K562 (cell line): ENCODE measurements around the gene TMEM248. TPM values are rescaled to one million over a fixed set of nuclear protein-coding genes. Genes with fewer than 3 reads are reported as not detected.

ENCODE experiments used
- ARID3A ChIP-seq: IDR thresholded peaks from 2 replicates; pipeline ENCODE4 v1.6.1; 2012; ENCODE audit warnings: low read depth, low read length, improper control_type of control experiment, borderline replicate concordance
- CBFA2T3 ChIP-seq: fragments of 450-650 bp; IDR thresholded peaks from 2 replicates; pipeline ENCODE4 v1.6.1; 2017
- CHD1 ChIP-seq: fragments of 200-600 bp; sonication (generic); IDR thresholded peaks from one replicate; pipeline ENCODE4 v1.6.1; 2012; ENCODE audit warnings: mild to moderate bottlenecking, moderate library complexity, low read length, inconsistent platforms
- E2F5 ChIP-seq: sonication (generic); formaldehyde crosslinking; IDR thresholded peaks from 2 replicates; pipeline ENCODE4 v1.8.0; 2022; ENCODE audit warnings: mild to moderate bottlenecking, missing genetic modification reagents
- FOXJ2 ChIP-seq: fragments of 200-800 bp; sonication (Bioruptor generic); IDR thresholded peaks from 2 replicates; pipeline ENCODE4 v1.6.1; 2016; ENCODE audit warnings: missing genetic modification characterization, missing compliant biosample characterization
- FUS ChIP-seq: fragments of 200-400 bp; formaldehyde crosslinking; optimal IDR thresholded peaks from 2 replicates; pipeline ENCODE3; 2017; ENCODE audit warnings: low read depth, low read length
- GABPB1 ChIP-seq: sonication (generic); formaldehyde crosslinking; IDR thresholded peaks from 2 replicates; pipeline ENCODE4 v1.8.0; 2022; ENCODE audit warnings: mild to moderate bottlenecking, missing genetic modification reagents
- GTF2F1 ChIP-seq: IDR thresholded peaks from 2 replicates; pipeline ENCODE4 v1.6.1; 2011; ENCODE audit warnings: low read depth, low read length, improper control_type of control experiment
- IRF2 ChIP-seq: sonication (generic); formaldehyde crosslinking; IDR thresholded peaks from 2 replicates; pipeline ENCODE4 v1.8.1; 2022; ENCODE audit warnings: mild to moderate bottlenecking, missing genetic modification reagents
- KHSRP ChIP-seq: fragments of 450-650 bp; IDR thresholded peaks from 2 replicates; pipeline ENCODE4 v1.6.1; 2017
- L3MBTL2 ChIP-seq: fragments of 450-650 bp; IDR thresholded peaks from 2 replicates; pipeline ENCODE4 v1.6.1; 2016; ENCODE audit warnings: mild to moderate bottlenecking, moderate library complexity
- NCOR1 ChIP-seq: fragments of 450-650 bp; IDR thresholded peaks from 2 replicates; pipeline ENCODE4 v1.6.1; 2016; ENCODE audit warnings: mild to moderate bottlenecking, moderate library complexity
- PHTF2 ChIP-seq: fragments of 250-450 bp; sonication (Bioruptor Pico); IDR thresholded peaks from 2 replicates; pipeline ENCODE4 v1.5.0; 2021; ENCODE audit warnings: mild to moderate bottlenecking
- PRMT5 ChIP-seq: sonication (generic); formaldehyde crosslinking; IDR thresholded peaks from 2 replicates; pipeline ENCODE4 v1.5.0; 2020; ENCODE audit warnings: missing genetic modification reagents
- PTTG1 ChIP-seq: fragments of 450-650 bp; IDR thresholded peaks from 2 replicates; pipeline ENCODE4 v1.6.1; 2016; ENCODE audit warnings: low read depth, mild to moderate bottlenecking, missing genetic modification characterization, missing compliant biosample characterization
- RBM25 ChIP-seq: fragments of 200-400 bp; formaldehyde crosslinking; IDR thresholded peaks from 2 replicates; pipeline ENCODE4 v1.6.1; 2018; ENCODE audit warnings: low read length, low read depth, moderate library complexity; ENCODE audit not compliant: severe bottlenecking
- RNF2 ChIP-seq: sonication (generic); IDR thresholded peaks from 2 replicates; pipeline ENCODE4 v1.6.1; 2016
- SMC3 ChIP-seq: conservative IDR thresholded peaks from 2 replicates; pipeline ENCODE4 v1.6.1; 2011; ENCODE audit warnings: low read depth, low read length, improper control_type of control experiment; ENCODE audit not compliant: insufficient read depth
- SOX6 ChIP-seq: fragments of 450-650 bp; IDR thresholded peaks from 2 replicates; pipeline ENCODE4 v1.6.1; 2014; ENCODE audit warnings: mild to moderate bottlenecking
- TOE1 ChIP-seq, 2 experiments: fragments of 450-650 bp in 1 of 2; sonication (generic) in 1 of 2; formaldehyde crosslinking in 1 of 2; IDR thresholded peaks; 2 replicates each; pipeline versions ENCODE4 v1.7.1 to v1.8.0; 2016 to 2022; ENCODE audit warnings: borderline replicate concordance in 2 of 2, mild to moderate bottlenecking in 2 of 2, antibody characterized with exemption in 1 of 2, inconsistent platforms in 1 of 2, low read depth in 1 of 2, missing genetic modification reagents in 1 of 2, moderate library complexity in 1 of 2
- ZKSCAN1 ChIP-seq: fragments of 150-350 bp; IDR thresholded peaks from 2 replicates; pipeline ENCODE4 v1.6.1; 2016; ENCODE audit warnings: low read depth, low read length
- ZMIZ1 ChIP-seq, 2 experiments: fragments of 150-350 bp in 1 of 2; IDR thresholded peaks; 2 replicates each; pipeline ENCODE4 v1.6.1; 2012 to 2016; ENCODE audit warnings: low read depth in 2 of 2, low read length in 2 of 2, mild to moderate bottlenecking in 1 of 2, moderate library complexity in 1 of 2
- ZNF212 ChIP-seq: fragments of 450-650 bp; formaldehyde crosslinking; IDR thresholded peaks from 2 replicates; pipeline ENCODE4 v1.4.0; 2020; ENCODE audit warnings: mild to moderate bottlenecking
- ZNF253 ChIP-seq: fragments of 250-450 bp; sonication (Bioruptor Pico); conservative IDR thresholded peaks from 2 replicates; pipeline ENCODE4 v1.6.1; 2021; ENCODE audit warnings: mild to moderate bottlenecking
- ZNF668 ChIP-seq: fragments of 250-450 bp; sonication (Bioruptor Pico); IDR thresholded peaks from 2 replicates; pipeline ENCODE4 v1.8.0; 2022; ENCODE audit warnings: mild to moderate bottlenecking, inconsistent platforms
- ZNF707 ChIP-seq: fragments of 250-450 bp; sonication (Bioruptor Pico); conservative IDR thresholded peaks from 2 replicates; pipeline ENCODE4 v1.8.0; 2022; ENCODE audit warnings: inconsistent platforms, mild to moderate bottlenecking, moderate library complexity
- ZZZ3 ChIP-seq: fragments of 450-650 bp; IDR thresholded peaks from 2 replicates; pipeline ENCODE4 v1.6.1; 2016; ENCODE audit warnings: antibody characterized with exemption, mild to moderate bottlenecking, moderate library complexity
- polyA plus RNA-seq, 8 experiments: library from polyadenylated mRNA; depleted of rRNA in 4 of 8; stranded (reverse) in 5 of 8; unstranded in 3 of 8; fragments of >200 nt; fragmentation: Nextera tagmentation in 2 of 8; fragmentation: Illumina TruSeq in 1 of 8; extraction: Ambion mirVana in 2 of 8; extraction: Trizol in 1 of 8; gene quantifications; 2 replicates each; pipeline versions ENCODE4 v1.2.1 to v1.2.3, GENCODE V29; 2011 to 2014; ENCODE audit warnings: inconsistent platforms in 1 of 8, missing spikeins in 1 of 8
- total RNA-seq, 7 experiments: library from RNA; depleted of rRNA in 6 of 7; stranded (reverse); fragments of >200 nt in 6 of 7; fragmentation: Illumina TruSeq in 2 of 7; extraction: Trizol in 2 of 7; gene quantifications; 2 replicates each; pipeline versions ENCODE4 v1.2.1 to v1.2.3, GENCODE V29; 2011 to 2021; ENCODE audit warnings: low replicate concordance in 1 of 7

Gene TMEM248
- total and polyA plus RNA-seq, 9 of the 15 experiments (the other 6 are each of a cell fraction or from before 2014, with no cell fraction given): 6.3 to 132 (median 64.4) TPM

- TF ChIP-seq ARID3A (peak; percentile 69; the same call in 1 of the 2 replicates), ZNF668 (CRISPR knock-in tag) (no peak), ZMIZ1 (IDR thresholded peaks at IDR 0.05; ENCODE audit: low read depth in 2 of 2, low read length in 2 of 2) (no peak), NCOR1 (0 out of 2 replicates have a peak, but pooled peaks have one; percentile 28), L3MBTL2 (peak; percentile 53), PRMT5 (CRISPR knock-in tag) (no peak), CHD1 (no peak), ZZZ3 (no peak), ZNF707 (CRISPR knock-in tag) (no peak), RBM25 (no peak), TOE1 (IDR thresholded peaks at IDR 0.05; ENCODE audit: borderline replicate concordance) (peak; percentile 96), TOE1 (CRISPR knock-in tag; IDR thresholded peaks at IDR 0.05; ENCODE audit: borderline replicate concordance, low read depth) (no peak), ZKSCAN1 (peak; percentile 48; the same call in 1 of the 2 replicates), SMC3 (no peak), IRF2 (CRISPR knock-in tag) (no peak), ZNF253 (CRISPR knock-in tag) (no peak), FOXJ2 (tag) (no peak), KHSRP (no peak), SOX6 (peak; percentile 69), PHTF2 (CRISPR knock-in tag) (no peak), RNF2 (peak; percentile 65; the same call in 1 of the 2 replicates), ZNF212 (CRISPR knock-in tag) (no peak), FUS (no peak), GABPB1 (CRISPR knock-in tag) (no peak), E2F5 (CRISPR knock-in tag) (no peak), CBFA2T3 (no peak), PTTG1 (tag) (no peak), GTF2F1 (no peak)
Measured at GRCh38 chr7:66930341-66930740, 9.3 kb downstream of the TMEM248 start (continued).
